Large intestine (tissue), 3 donors: ENCODE results near the gene SLC6A6. TPM values are rescaled to one million over a fixed set of nuclear protein-coding genes. Genes with fewer than 3 reads are reported as not detected.

Experiments used
- DNase-seq, 2 donors: peaks; one replicate each; pipeline versions ENCODE4 v3.0.0 to v3.0.0-alpha.2; 2013
- H3K27ac ChIP-seq: one replicate; pipeline ENCODE4 v1.5.1; 2013; ENCODE audit warnings: low read length
- H3K27me3 ChIP-seq: 2 replicates; pipeline ENCODE4 v1.6.1; 2013; ENCODE audit warnings: low read length; ENCODE audit not compliant: control insufficient read depth, insufficient read depth
- H3K36me3 ChIP-seq: 2 replicates; pipeline ENCODE4 v1.6.1; 2013; ENCODE audit warnings: low read length; ENCODE audit not compliant: control insufficient read depth, insufficient read depth
- H3K4me1 ChIP-seq: one replicate; pipeline ENCODE4 v1.6.1; 2013; ENCODE audit warnings: low read length; ENCODE audit not compliant: control insufficient read depth, insufficient read depth
- H3K4me3 ChIP-seq: one replicate; pipeline ENCODE4 v1.5.1; 2013; ENCODE audit warnings: low read length
- H3K9me3 ChIP-seq: one replicate; pipeline ENCODE4 v1.6.1; 2013; ENCODE audit warnings: mild to moderate bottlenecking, low read depth, low read length, moderate library complexity; ENCODE audit not compliant: control insufficient read depth
- WGBS: methylation state at CpG from one replicate; pipeline ENCODE4 v1.1.5; 2013; ENCODE audit warnings: low lambda C conversion rate; ENCODE audit not compliant: insufficient coverage; 5-methylcytosine and 5-hydroxymethylcytosine counted together
- polyA plus RNA-seq: library from polyadenylated mRNA; unstranded; fragments of 120-200 nt; gene quantifications from one replicate; pipeline ENCODE4 v1.2.1, GENCODE V29; 2013

Gene SLC6A6
- polyA plus RNA-seq, 1 donor: 16.4 TPM

DNA sequence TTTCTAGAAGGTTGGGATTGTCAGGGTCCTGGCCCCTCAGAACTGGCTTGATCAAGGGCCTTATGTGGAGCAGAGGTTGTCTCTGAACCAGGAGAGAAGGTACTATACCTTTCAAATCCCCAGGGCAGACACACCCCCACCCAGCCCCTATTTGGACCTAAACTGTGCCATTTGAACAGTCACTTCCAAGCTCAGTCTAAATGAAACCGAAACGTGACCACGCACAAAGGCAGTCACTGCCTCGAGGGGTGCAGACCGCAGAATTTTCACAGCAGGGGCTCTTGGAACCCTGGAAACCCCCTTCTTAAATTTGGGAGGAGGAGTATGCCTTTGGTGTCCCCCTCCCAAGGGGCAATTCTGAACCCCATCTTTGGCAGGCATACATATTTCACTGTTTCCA lies 84.1 kb downstream of the SLC6A6 start:
- H3K4me1 ChIP-seq: no peaks in the 10 kb centered on the region
- no peak overlapping the region for H3K27ac ChIP-seq
- H3K4me3 ChIP-seq: no peak overlapping the region
- WGBS: no CpG with 5 or more reads among the region's 5 CpGs
- no peak for DNase-seq
- no peaks in the 10 kb centered on the region for H3K27me3 ChIP-seq
- H3K9me3 ChIP-seq: no peaks in the 10 kb centered on the region
- H3K36me3 ChIP-seq: peaks cover 64% of the 10 kb centered on the region

DNA sequence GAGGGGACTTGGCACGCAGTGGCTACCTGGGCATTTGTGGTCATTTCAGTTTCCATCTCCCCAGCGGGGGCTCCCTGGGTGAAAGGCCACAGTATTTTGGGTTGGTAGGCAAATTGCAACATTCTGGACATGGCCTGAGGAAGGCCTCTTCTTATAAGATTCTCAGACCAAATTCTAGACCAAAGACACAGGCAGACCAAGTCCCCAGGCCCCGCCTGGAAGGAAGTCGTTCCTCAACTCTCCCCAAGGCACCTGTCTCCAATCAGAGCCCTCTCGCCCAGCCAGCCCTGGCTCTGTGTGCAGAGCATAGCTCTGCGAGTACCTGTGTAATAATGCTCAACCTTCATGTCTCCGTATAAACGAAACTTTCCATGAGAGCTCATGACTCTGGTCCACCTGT lies 84.7 kb downstream of the SLC6A6 start:
- 100% methylated on average over 1 of the region's 8 CpGs for WGBS
- DNase-seq: no peak
- H3K4me1 ChIP-seq: no peaks in the 10 kb centered on the region
- H3K27ac ChIP-seq: no peak overlapping the region
- no peaks in the 10 kb centered on the region for H3K27me3 ChIP-seq
- H3K9me3 ChIP-seq: no peaks in the 10 kb centered on the region
- peaks cover 57% of the 10 kb centered on the region for H3K36me3 ChIP-seq
- no peak overlapping the region for H3K4me3 ChIP-seq

DNA sequence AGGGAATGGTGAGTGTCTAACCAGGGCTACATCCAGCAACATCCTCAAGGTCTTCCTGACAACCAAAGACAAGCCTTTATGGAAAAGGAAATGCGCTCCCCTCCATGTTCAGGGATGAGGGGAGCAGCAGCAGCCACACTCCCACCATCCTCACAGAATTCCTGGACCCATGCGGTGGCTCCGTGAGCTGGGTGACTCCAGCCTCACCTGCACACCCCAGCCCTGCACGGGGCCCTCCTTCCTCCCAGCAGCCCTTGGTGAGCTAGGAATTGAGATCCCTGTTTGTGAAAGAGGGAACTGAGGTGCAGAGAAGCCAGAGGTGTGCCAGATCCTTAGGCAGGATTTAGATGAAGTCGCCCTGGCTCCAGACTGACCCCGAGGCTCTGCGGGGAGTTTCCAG lies 85.4 kb downstream of the SLC6A6 start:
- no peak overlapping the region for H3K4me3 ChIP-seq
- no peaks in the 10 kb centered on the region for H3K9me3 ChIP-seq
- WGBS: no CpG with 5 or more reads among the region's 7 CpGs
- no peaks in the 10 kb centered on the region for H3K27me3 ChIP-seq
- H3K27ac ChIP-seq: no peak overlapping the region
- H3K36me3 ChIP-seq: peaks cover 50% of the 10 kb centered on the region
- no peak for DNase-seq
- no peaks in the 10 kb centered on the region for H3K4me1 ChIP-seq

DNA sequence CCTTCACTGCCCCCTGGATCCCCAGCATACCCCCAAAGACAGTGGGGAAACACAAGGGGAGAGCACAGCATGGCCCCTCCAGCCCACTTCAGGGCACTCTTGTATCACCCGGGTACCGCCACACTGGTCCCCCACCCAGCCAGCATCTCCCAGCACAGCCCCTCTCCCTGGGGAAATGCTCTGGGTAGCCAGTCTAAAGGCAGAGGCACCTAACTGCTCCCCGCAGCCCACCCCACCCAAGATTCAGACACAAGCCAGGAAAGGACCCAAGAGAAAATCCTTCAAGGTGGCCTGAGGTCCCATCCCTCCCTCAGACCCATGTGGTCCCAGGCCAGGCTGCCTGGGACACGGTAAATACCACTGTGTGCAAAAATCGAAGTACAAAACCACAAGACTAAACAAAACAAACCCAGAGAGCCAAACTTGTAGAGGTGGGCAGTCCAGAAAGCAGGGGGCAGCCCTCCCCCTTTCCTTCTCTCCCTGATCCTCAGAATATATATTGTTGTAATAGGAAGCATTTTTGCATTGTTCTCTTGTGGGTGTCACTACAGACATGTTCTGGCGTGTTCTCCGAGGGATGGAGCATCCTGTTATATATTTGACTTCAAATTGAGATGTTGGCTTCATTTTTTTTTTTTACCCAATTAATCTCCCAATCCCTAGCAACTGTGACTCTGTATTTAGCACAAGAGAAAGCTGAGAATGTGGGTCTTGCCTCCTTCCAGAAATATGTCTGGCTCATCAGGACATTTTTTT lies 86.1 kb downstream of the SLC6A6 start:
- no peak for DNase-seq
- 65% methylated on average over 2 of the region's 7 CpGs for WGBS

DNA sequence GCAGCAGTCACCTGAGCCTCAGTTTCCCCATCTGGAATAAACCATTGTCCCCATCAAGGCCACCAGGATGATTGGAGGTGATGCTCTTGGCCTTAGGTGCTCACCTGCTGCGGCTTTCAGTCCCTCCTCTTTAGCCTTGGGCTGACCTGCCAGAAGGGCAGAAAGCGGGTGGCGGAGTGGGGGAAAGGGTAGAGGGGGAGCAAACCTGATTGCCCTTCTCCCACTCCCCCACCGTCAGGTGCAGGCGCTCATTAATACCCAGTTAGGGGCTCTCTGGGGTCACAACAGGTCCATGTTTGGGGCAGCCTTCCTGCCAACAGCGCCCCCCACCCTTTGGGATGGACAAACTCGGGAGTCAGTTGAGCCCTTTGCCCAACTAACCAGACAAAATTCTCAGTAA lies 87.2 kb downstream of the SLC6A6 start:
- H3K27ac ChIP-seq: no peak overlapping the region
- peaks cover 34% of the 10 kb centered on the region for H3K36me3 ChIP-seq
- DNase-seq: no peak
- no CpG with 5 or more reads among the region's 7 CpGs for WGBS
- H3K9me3 ChIP-seq: no peaks in the 10 kb centered on the region
- no peaks in the 10 kb centered on the region for H3K27me3 ChIP-seq
- H3K4me3 ChIP-seq: no peak overlapping the region
- H3K4me1 ChIP-seq: no peaks in the 10 kb centered on the region

More for the DNA sequence above, 86.1 kb downstream of the SLC6A6 start:
- Histone ChIP-seq H3K4me3 (no peak overlapping the region), H3K4me1 (no peaks in the 10 kb centered on the region), H3K36me3 (peaks cover 44% of the 10 kb centered on the region), H3K27me3 (no peaks in the 10 kb centered on the region), H3K27ac (no peak overlapping the region), H3K9me3 (no peaks in the 10 kb centered on the region)

DNA sequence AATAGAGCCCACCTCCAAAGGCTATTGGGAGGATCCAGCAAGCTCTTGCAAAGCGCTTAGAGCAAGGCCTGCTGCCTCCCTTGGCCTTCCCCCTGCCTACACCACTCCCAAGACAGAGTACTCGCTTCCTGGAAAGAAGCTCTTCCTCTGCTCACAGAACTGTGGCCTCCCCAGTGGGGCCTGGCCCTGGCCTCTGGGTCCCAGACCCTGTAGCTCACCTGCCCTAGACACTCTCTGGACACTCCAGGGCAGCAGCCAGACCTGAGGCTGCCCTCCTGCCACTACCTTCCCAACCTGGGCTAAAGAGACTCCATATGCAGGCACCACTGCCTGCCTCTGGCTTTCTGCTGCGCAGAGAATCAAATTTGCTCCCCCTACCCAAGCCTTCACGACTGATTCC lies 87.8 kb downstream of the SLC6A6 start:
- DNase-seq: no peak
- no peaks in the 10 kb centered on the region for H3K9me3 ChIP-seq
- H3K4me3 ChIP-seq: no peak overlapping the region
- no peaks in the 10 kb centered on the region for H3K27me3 ChIP-seq
- peaks cover 30% of the 10 kb centered on the region for H3K36me3 ChIP-seq
- no peaks in the 10 kb centered on the region for H3K4me1 ChIP-seq
- no peak overlapping the region for H3K27ac ChIP-seq
- 80% methylated on average over 1 of the region's 4 CpGs for WGBS

DNA sequence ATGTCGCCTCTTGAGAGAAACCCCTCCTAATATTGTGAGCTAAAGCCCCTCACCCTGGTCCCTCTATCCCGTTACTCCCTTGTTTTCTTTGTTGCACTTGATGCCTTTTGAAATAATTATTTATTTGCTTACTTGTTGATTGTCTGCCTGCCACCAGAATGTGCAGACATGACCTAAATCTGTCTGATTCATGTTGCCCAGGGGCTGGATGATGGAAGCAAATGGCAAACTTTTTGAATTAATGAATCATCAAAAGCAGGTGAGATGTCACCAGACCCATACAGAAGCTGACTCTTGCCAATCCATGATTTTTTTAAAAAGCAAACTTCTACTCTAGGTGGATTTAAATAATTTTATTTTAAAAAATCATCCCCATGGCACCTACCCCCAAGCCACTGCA lies 88.4 kb downstream of the SLC6A6 start:
- Histone ChIP-seq H3K4me1 (no peaks in the 10 kb centered on the region), H3K36me3 (peaks cover 26% of the 10 kb centered on the region), H3K27ac (no peak overlapping the region), H3K27me3 (no peaks in the 10 kb centered on the region), H3K9me3 (no peaks in the 10 kb centered on the region), H3K4me3 (no peak overlapping the region)
- no CpG with 5 or more reads among the region's 2 CpGs for WGBS
- no peak for DNase-seq

DNA sequence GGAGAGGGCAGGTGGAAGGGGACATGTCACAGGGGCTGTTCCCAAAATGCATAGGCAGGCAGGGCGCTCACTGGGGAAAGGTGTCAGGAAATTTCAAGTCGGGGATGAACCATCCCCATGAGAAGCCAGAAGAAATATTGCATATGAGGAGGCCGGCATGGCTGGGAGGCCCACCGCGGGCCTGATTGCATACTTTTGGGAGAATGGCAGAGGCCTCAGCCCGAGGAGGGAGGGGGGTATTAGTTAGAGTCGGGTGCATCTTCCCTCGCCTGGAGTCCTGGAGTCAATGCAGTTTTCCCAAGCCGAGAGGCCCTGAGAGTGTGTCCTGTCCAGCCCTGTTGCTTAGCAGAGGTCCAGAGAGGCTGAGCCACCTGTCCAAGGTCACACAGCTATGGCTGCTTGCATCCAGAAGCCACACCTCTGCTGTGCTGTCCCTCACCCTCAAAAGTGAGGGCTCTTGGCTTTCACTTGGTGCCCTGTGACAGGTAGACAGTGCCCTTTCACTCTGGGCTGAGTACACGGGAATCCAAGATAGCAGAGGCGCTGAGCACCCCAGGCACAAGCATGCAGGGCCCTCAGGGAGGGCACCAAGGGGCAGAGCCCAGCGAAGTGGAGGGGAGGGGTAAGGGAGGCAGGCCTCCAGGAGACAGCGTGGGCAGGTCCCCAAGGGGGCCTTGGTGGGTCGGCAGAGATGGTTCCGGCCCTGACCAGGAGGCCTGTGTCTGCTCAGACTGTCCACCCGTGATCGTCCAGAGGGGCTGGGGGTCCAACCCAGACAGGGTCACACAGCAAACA lies 89.2 kb downstream of the SLC6A6 start:
- H3K4me3 ChIP-seq: no peak overlapping the region
- 100% methylated on average over 1 of the region's 17 CpGs for WGBS
- H3K36me3 ChIP-seq: peaks cover 20% of the 10 kb centered on the region
- H3K27me3 ChIP-seq: no peaks in the 10 kb centered on the region
- no peaks in the 10 kb centered on the region for H3K4me1 ChIP-seq
- H3K9me3 ChIP-seq: no peaks in the 10 kb centered on the region
- H3K27ac ChIP-seq: no peak overlapping the region
- no peak for DNase-seq

DNA sequence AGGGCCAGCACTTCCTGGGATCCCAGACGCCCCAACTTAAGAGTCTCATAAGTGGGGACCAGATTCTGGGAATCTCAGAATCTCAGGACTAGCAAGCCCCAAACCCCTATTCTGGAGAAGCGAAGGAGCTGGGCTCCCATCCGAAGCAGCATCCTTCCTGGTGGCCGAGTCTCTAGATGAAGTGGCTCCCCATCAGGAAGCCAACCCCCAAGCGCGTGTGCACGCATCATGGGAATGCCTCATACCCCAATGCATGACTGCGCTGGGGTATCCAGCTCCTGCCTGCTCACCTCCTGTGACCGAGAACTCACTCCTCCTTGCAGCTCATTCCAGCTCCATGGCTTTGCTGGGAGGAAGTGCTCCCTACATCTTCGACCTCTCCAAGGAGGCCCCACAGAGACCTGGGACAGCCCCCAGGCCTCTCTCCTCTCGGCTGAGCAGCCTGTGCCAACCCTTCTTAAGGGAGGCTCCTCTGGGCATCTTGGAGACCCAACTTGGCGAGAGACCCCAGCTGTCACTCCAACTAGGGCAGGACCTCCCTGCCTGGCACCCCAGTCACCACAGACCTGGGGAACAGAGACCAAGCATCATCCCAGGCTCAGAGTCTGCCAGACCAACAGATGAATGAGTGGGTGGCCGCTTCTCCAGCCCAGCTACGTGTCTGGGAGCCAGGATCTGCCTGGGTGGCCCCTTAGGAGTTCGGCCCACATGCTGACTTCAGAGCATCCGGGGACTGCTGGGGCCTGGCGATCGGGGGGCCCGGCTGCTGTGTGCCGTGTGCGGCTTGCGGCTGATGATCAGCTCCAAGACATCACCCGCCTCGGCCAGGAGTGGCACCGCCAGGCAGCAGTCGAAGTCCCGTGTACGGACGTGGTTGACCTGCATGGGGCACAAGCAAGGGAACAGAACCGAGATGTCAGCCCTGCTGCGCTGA lies 90.8 kb downstream of the SLC6A6 start:
- H3K36me3 ChIP-seq: peaks cover 14% of the 10 kb centered on the region
- H3K27me3 ChIP-seq: no peaks in the 10 kb centered on the region
- no peaks in the 10 kb centered on the region for H3K4me1 ChIP-seq
- DNase-seq: no peak
- no peak overlapping the region for H3K27ac ChIP-seq
- no peak overlapping the region for H3K4me3 ChIP-seq
- no CpG with 5 or more reads among the region's 31 CpGs for WGBS
- H3K9me3 ChIP-seq: no peaks in the 10 kb centered on the region
